ENCODE measurements around the gene CDK6. TPM values are rescaled to one million over a fixed set of nuclear protein-coding genes. Genes with fewer than 3 reads are reported as not detected.
A peak's percentile ranks its signal among the peaks of the same experiment; 100 is the strongest.

The CDK6 gene
- total RNA-seq, 2 experiments from 2014 or later, result 84.1 to 95.4 TPM

DNA sequence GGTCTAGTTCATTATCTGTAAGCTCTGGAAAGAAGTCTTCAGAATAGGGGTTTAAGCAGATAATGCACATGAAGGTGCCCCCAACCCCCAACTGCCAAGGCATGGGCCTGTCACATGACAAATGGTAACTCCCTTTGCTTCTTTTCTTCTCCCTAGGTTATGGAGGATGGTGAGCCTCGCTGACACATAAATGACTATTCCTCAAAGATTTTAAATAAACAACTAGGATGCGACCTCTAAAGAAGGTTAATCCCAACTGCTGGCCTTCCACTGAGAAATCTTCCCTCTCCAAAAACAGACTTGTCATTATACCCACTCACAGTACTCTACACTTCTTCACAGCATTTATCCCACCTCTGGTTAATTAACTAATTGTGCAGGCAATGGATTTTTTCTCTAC, 170.4 kb downstream of the CDK6 start:
- ChIA-PET CTCF (interaction anchor here (0.8 to 4.8 kb wide), 5 partner anchors 10 to 167 kb away, joined by 3 to 16 read pairs (median 8); no protein-coding TSS in a partner anchor), POLR2A (no interaction called here)
- Mint-ChIP-seq H3K4me1 (peaks cover 36% of the 10 kb centered on the region), H3K4me3 (no peak overlapping the region), H3K9me3 (peaks cover 4% of the 10 kb centered on the region), H3K36me3 (ENCODE audit: low read depth) (peaks cover 54% of the 10 kb centered on the region), H3K27me3 (no peaks in the 10 kb centered on the region), H3K27ac (peak overlapping the region; percentile 14)
- DNase-seq, result no peak

DNA sequence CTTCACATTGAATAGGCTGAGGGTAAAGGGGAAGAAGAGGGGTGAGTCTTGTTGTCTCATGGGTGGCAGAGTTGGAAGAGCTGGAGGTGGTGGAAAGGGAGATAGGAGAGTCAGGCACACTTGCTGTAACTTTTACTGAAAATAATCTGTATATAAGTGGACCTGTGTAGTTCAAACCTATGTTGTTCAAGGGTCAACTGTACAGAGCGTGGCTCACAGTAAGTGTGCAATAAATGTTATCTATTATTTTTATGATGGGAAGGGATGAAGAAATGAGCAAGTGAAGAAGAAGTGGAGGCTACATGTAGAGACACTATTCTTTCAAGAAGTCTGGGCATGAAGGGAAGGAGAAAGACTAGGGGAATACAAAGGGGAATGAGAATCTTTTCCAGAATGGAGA, 174.7 kb downstream of the CDK6 start:
- CTCF ChIA-PET, result no interaction called here
- peaks cover 4% of the 10 kb centered on the region for H3K9me3 Mint-ChIP-seq
- no peak for DNase-seq

DNA sequence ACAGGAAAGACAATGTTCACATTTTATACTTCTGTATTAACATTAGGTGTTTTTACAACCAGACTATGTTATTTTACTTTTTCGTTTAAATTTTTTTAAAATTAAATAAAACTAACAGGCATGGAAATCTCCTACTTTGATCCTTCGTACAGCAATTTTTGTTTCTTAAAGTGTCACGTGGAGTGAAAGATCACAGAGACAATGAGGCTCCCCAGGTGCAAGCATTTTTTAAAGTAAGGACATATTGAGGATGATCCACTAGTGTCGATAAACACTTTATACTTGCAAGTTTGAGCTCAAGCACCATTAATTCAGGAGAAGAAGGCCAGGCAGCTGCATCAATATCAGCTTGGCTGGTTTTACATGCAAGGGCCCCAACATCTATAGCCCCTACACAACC, 177.7 kb downstream of the CDK6 start:
- Mint-ChIP-seq H3K9me3 (peaks cover 4% of the 10 kb centered on the region), H3K4me3 (no peak overlapping the region), H3K4me1 (peaks cover 16% of the 10 kb centered on the region), H3K27me3 (no peaks in the 10 kb centered on the region), H3K36me3 (ENCODE audit: low read depth) (peaks cover 34% of the 10 kb centered on the region), H3K27ac (no peak overlapping the region)
- ChIA-PET CTCF (interaction anchor here (0.6 to 2.9 kb wide), 2 partner anchors 9 to 18 kb away, joined by 3 to 12 read pairs; no protein-coding TSS in a partner anchor), POLR2A (no interaction called here)
- no peak for DNase-seq

More for the DNA sequence above, 174.7 kb downstream of the CDK6 start:
- no peaks in the 10 kb centered on the region for H3K27me3 Mint-ChIP-seq
- peaks cover 46% of the 10 kb centered on the region for H3K36me3 Mint-ChIP-seq (ENCODE audit: low read depth)
- peaks cover 24% of the 10 kb centered on the region for H3K4me1 Mint-ChIP-seq
- H3K4me3 Mint-ChIP-seq, result no peak overlapping the region
- POLR2A ChIA-PET, result no interaction called here
- H3K27ac Mint-ChIP-seq, result no peak overlapping the region

- no peak overlapping the region for H3K4me3 Mint-ChIP-seq
- no peak for DNase-seq
- H3K4me1 Mint-ChIP-seq, result peaks cover 23% of the 10 kb centered on the region
- CTCF ChIA-PET, result interaction anchor here (1.2 kb wide), 2 partner anchors 12 to 38 kb away, joined by 3 to 5 read pairs; no protein-coding TSS in a partner anchor
- peaks cover 40% of the 10 kb centered on the region for H3K36me3 Mint-ChIP-seq (ENCODE audit: low read depth)
- H3K27ac Mint-ChIP-seq, result no peak overlapping the region
- H3K9me3 Mint-ChIP-seq, result peaks cover 4% of the 10 kb centered on the region
- H3K27me3 Mint-ChIP-seq, result no peaks in the 10 kb centered on the region
- POLR2A ChIA-PET, result no interaction called here
Measured at GRCh38 chr7:92657391-92657790, 179.0 kb downstream of the CDK6 start.

GRCh38 chr7:92656121-92656520, 180.3 kb downstream of the CDK6 start:
- POLR2A ChIA-PET, result interaction anchor here (0.5 kb wide), 1 partner anchor 105 kb away, joined by 3 read pairs; no protein-coding TSS in a partner anchor

DNA sequence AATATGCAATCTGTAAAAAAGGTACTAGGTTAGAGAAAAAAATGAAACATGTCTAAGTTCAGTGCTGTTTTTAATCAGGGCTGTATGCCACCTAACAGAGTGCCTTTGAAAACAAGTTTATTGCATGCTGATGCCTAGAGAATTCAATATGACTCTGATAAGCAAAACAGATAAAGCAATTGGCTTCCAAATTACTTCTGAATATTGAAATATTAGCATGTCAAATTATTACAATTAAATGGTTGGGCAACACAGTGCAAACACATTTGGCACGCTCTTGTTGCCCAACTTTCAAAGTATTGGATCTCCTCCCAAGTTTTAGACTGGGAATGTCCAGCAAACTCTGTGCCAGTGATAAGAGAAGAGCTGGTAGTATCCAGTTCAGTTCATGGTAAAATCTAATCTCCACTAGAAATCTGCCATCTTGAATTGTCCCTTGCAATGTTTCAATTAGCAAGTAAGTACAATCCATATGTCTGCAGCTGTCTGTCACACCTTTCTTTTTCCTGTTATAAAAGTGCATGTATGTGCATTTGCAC, 181.0 kb downstream of the CDK6 start:
- CTCF ChIA-PET, result interaction anchor here (1.4 kb wide), 1 partner anchor 10 kb away, joined by 8 read pairs; no protein-coding TSS in a partner anchor
- Mint-ChIP-seq H3K9me3 (peaks cover 7% of the 10 kb centered on the region), H3K27me3 (no peaks in the 10 kb centered on the region), H3K4me3 (no peak overlapping the region), H3K36me3 (ENCODE audit: low read depth) (peaks cover 48% of the 10 kb centered on the region), H3K27ac (no peak overlapping the region), H3K4me1 (peaks cover 31% of the 10 kb centered on the region)
- POLR2A ChIA-PET, result interaction anchor here (0.5 to 0.8 kb wide), 2 partner anchors 106 to 123 kb away, joined by 3 to 7 read pairs; no protein-coding TSS in a partner anchor
- DNase-seq, result no peak

More at GRCh38 chr7:92656121-92656520, 180.3 kb downstream of the CDK6 start:
- Mint-ChIP-seq H3K4me3 (no peak overlapping the region), H3K36me3 (ENCODE audit: low read depth) (peaks cover 47% of the 10 kb centered on the region), H3K27me3 (no peaks in the 10 kb centered on the region), H3K27ac (no peak overlapping the region), H3K4me1 (peaks cover 29% of the 10 kb centered on the region), H3K9me3 (peaks cover 7% of the 10 kb centered on the region)
- CTCF ChIA-PET, result interaction anchor here (1.4 kb wide), 1 partner anchor 9 kb away, joined by 8 read pairs; no protein-coding TSS in a partner anchor
- no peak for DNase-seq

GRCh38 chr7:92653136-92653535, 183.2 kb downstream of the CDK6 start:
- CTCF ChIA-PET, result interaction anchor here (1.0 to 1.2 kb wide), 2 partner anchors 10 to 12 kb away, joined by 3 to 4 read pairs; no protein-coding TSS in a partner anchor

DNA sequence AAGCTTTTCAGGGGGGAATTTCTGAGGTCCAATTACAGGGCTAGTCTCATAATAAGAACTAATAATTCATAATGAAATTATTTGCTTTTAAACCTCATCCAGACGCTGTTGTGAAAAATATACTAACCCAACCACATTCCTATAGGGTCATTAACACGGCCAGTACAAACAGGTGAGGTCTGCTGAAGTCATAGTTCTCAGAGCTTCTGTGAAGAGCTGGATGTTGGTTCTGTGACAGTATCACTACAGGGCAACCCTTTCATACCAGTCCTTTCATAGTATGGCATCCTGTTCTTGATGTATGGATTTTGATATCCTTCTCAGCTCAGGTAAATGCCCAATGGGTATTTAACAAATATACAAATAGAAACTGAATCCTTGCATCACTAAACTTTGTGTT, 183.8 kb downstream of the CDK6 start:
- DNase-seq, result no peak
- no peaks in the 10 kb centered on the region for H3K27me3 Mint-ChIP-seq
- peaks cover 45% of the 10 kb centered on the region for H3K4me1 Mint-ChIP-seq
- POLR2A ChIA-PET, result no interaction called here
- CTCF ChIA-PET, result interaction anchor here (0.5 to 1.2 kb wide), 3 partner anchors 9 to 734 kb away, joined by 3 to 4 read pairs (median 3); no protein-coding TSS in a partner anchor
- peaks cover 39% of the 10 kb centered on the region for H3K36me3 Mint-ChIP-seq (ENCODE audit: low read depth)
- peaks cover 7% of the 10 kb centered on the region for H3K9me3 Mint-ChIP-seq
- no peak overlapping the region for H3K27ac Mint-ChIP-seq
- H3K4me3 Mint-ChIP-seq, result no peak overlapping the region

More at GRCh38 chr7:92653136-92653535, 183.2 kb downstream of the CDK6 start:
- no peak for DNase-seq
- no peak overlapping the region for H3K27ac Mint-ChIP-seq
- H3K9me3 Mint-ChIP-seq, result peaks cover 7% of the 10 kb centered on the region
- POLR2A ChIA-PET, result no interaction called here
- no peaks in the 10 kb centered on the region for H3K27me3 Mint-ChIP-seq
- H3K36me3 Mint-ChIP-seq (ENCODE audit: low read depth), result peaks cover 37% of the 10 kb centered on the region
- H3K4me3 Mint-ChIP-seq, result no peak overlapping the region
- H3K4me1 Mint-ChIP-seq, result peaks cover 39% of the 10 kb centered on the region

DNA sequence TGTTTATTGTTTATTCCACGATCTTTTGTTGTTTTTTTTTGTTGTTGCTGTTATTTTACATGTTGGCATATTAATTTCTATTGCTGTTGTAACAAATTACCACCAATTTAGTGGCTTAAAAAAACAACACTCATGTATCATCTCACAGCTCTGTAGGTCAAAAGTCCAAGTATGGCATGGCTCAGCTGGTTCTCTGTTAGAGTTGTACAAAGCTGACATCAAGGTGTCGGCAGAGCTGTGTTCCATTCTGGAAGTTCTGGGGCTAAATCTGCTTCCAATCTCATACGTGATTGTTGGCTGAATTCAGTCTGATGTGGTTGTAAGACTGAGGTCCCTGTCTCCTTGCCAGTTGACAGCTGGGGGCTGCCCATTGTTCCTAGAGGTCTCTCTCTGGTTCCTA, 186.0 kb downstream of the CDK6 start:
- no peak overlapping the region for H3K4me3 Mint-ChIP-seq
- DNase-seq, result no peak
- no peaks in the 10 kb centered on the region for H3K27me3 Mint-ChIP-seq
- CTCF ChIA-PET, result interaction anchor here (0.6 to 3.0 kb wide), 3 partner anchors 9 to 15 kb away, joined by 3 to 12 read pairs (median 4); no protein-coding TSS in a partner anchor
- POLR2A ChIA-PET, result interaction anchor here (0.7 kb wide), 1 partner anchor 24 kb away, joined by 4 read pairs; no protein-coding TSS in a partner anchor
- peaks cover 42% of the 10 kb centered on the region for H3K36me3 Mint-ChIP-seq (ENCODE audit: low read depth)
- H3K9me3 Mint-ChIP-seq, result peaks cover 3% of the 10 kb centered on the region
- no peak overlapping the region for H3K27ac Mint-ChIP-seq
- H3K4me1 Mint-ChIP-seq, result peaks cover 62% of the 10 kb centered on the region

- ChIA-PET CTCF (no interaction called here), POLR2A (no interaction called here)
- Mint-ChIP-seq H3K4me1 (peaks cover 70% of the 10 kb centered on the region), H3K9me3 (peaks cover 3% of the 10 kb centered on the region), H3K36me3 (ENCODE audit: low read depth) (peaks cover 49% of the 10 kb centered on the region), H3K27me3 (no peaks in the 10 kb centered on the region), H3K4me3 (no peak overlapping the region), H3K27ac (no peak overlapping the region)
- no peak for DNase-seq
Measured at GRCh38 chr7:92648067-92648466, 188.3 kb downstream of the CDK6 start.

DNA sequence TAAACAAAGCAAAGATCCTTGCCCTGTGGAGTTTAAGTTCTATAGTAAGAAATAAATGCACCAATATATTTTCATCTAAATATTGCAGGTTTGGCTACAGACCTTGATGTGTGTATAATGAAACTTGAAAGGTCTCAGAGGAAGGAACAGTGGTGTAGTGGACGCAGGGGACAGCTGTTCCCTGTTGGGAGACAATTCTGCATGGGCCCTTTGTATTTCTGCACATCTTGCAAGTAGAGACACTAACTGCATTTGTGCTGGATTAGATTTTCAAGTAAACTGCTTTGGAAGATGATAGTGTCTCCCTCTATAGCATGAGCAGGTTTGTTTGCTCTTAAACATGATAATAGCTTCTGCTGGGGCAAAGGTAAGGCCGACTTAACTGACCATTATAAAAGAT, 188.7 kb downstream of the CDK6 start:
- DNase-seq, result no peak
- no peaks in the 10 kb centered on the region for H3K27me3 Mint-ChIP-seq
- H3K36me3 Mint-ChIP-seq (ENCODE audit: low read depth), result peaks cover 48% of the 10 kb centered on the region
- CTCF ChIA-PET, result no interaction called here
- peaks cover 3% of the 10 kb centered on the region for H3K9me3 Mint-ChIP-seq
- H3K4me1 Mint-ChIP-seq, result peaks cover 69% of the 10 kb centered on the region
- H3K27ac Mint-ChIP-seq, result no peak overlapping the region
- POLR2A ChIA-PET, result no interaction called here
- H3K4me3 Mint-ChIP-seq, result no peak overlapping the region

DNA sequence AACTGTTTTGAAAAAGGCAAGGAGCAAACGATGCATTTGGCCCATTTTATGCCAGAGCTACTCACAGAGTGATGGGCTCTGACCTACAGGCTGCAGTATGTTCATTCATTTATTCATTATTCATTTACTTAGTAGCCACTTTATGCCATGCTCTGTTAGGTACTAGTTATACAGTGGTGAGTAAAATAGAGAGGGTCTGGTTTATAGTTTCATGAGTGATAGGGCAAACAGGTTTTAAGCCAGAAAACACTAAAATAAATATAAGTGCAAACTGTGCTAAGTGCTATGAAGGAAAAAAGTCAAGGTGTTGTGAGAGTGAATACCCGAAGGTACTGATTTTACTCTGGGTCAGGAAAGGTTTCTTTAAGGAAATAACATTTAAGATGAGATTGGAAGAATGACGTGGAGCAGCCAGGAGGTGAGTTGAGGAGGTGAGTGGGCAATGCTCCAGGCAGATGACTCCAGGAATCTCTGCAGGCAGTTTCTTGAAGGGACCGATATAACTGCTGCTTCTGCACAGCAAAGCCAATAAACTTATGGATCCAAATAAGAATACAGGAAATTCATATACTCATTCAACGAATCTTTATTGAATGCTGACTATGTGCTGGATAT, 189.3 kb downstream of the CDK6 start:
- ChIA-PET CTCF (interaction anchor here (1.4 kb wide), 1 partner anchor 176 kb away, joined by 3 read pairs; no protein-coding TSS in a partner anchor), POLR2A (no interaction called here)
- Mint-ChIP-seq H3K4me1 (peaks cover 71% of the 10 kb centered on the region), H3K27me3 (no peaks in the 10 kb centered on the region), H3K27ac (no peak overlapping the region), H3K36me3 (ENCODE audit: low read depth) (peaks cover 48% of the 10 kb centered on the region), H3K4me3 (no peak overlapping the region), H3K9me3 (peaks cover 3% of the 10 kb centered on the region)
- no peak for DNase-seq
